A549 (cell line): ENCODE data around the gene NRXN3. TPM values are rescaled to one million over a fixed set of nuclear protein-coding genes. Genes with fewer than 3 reads are reported as not detected.

Source experiments
- ATAC-seq, 2 experiments: fragments of 200-7000 bp in 1 of 2; fragments of >200 bp in 1 of 2; cut with Nextera tagmentation in 1 of 2; cut with Tn5 transposase in 1 of 2; 3 replicates each; pipeline versions ENCODE4 v1.8.0 to v1.9.1; 2018 to 2020; ENCODE audit warnings: mild to moderate bottlenecking in 1 of 2, moderate library complexity in 1 of 2
- CTCF ChIA-PET: fragments of 300-600 bp; sonication (Branson Sonifier 250); formaldehyde crosslinking; extraction: SDS; loops from one replicate; lab custom pipeline; 2021; ENCODE audit warnings: antibody characterized with exemption, inconsistent platforms; lab: Yijun Ruan, JAX
- POLR2A ChIA-PET: fragments of 350-600 bp; formaldehyde crosslinking; extraction: SDS; loops from one replicate; lab custom pipeline; 2021; ENCODE audit warnings: antibody characterized with exemption, inconsistent platforms; lab: Yijun Ruan, JAX
- DNase-seq, 2 experiments: peaks; one replicate each; pipeline versions ENCODE4 v3.0.0 to v3.0.0-alpha.2; 2011 to 2016; ENCODE audit warnings: low read depth in 1 of 2, low spot score in 1 of 2
- FAIRE-seq: peaks from 2 replicates; lab custom pipeline; 2011; peaks lifted over from hg19 to GRCh38; lab: Jason Lieb, UNC
- H3K27ac ChIP-seq, 2 experiments: fragments of >200 bp; sonication (Bioruptor Twin); formaldehyde crosslinking; 3 replicates each; pipeline ENCODE4 v1.5.1; 2016 to 2017
- H3K4me1 ChIP-seq: fragments of >200 bp; sonication (Bioruptor Twin); formaldehyde crosslinking; 3 replicates; pipeline ENCODE4 v1.6.1; 2016
- H3K4me2 ChIP-seq: fragments of >200 bp; sonication (Bioruptor Twin); formaldehyde crosslinking; 3 replicates; pipeline ENCODE4 v1.6.1; 2016
- H3K4me3 ChIP-seq: fragments of >200 bp; sonication (Bioruptor Twin); formaldehyde crosslinking; 3 replicates; pipeline ENCODE4 v1.5.1; 2016
- H3K9me3 ChIP-seq: fragments of >200 bp; sonication (Bioruptor Twin); formaldehyde crosslinking; 3 replicates; pipeline ENCODE4 v1.6.1; 2016
- ATOH8 ChIP-seq: fragments of 250-450 bp; sonication (Bioruptor Pico); IDR thresholded peaks from 2 replicates; pipeline ENCODE4 v1.5.0; 2020; ENCODE audit warnings: low read depth, mild to moderate bottlenecking, moderate library complexity
- BHLHE40 ChIP-seq: IDR thresholded peaks from 2 replicates; pipeline ENCODE4 v1.6.1; 2012; ENCODE audit warnings: low read depth, low read length, inconsistent platforms
- CBX8 ChIP-seq: fragments of 200-600 bp; sonication (generic); IDR thresholded peaks from 2 replicates; pipeline ENCODE4 v1.6.1; 2016
- CHD2 ChIP-seq: fragments of 150-350 bp; IDR thresholded peaks from 2 replicates; pipeline ENCODE4 v1.6.1; 2014; ENCODE audit warnings: low read length; ENCODE audit not compliant: partially characterized antibody
- E2F6 ChIP-seq: IDR thresholded peaks from 2 replicates; pipeline ENCODE4 v1.6.1; 2012; ENCODE audit warnings: low read depth, borderline replicate concordance
- EHMT2 ChIP-seq: fragments of 200-600 bp; sonication (generic); IDR thresholded peaks from 2 replicates; pipeline ENCODE4 v1.6.1; 2016; ENCODE audit warnings: antibody characterized with exemption, low read depth, mild to moderate bottlenecking, moderate library complexity
- FOSB ChIP-seq: fragments of 250-450 bp; sonication (Bioruptor Pico); IDR thresholded peaks from 2 replicates; pipeline ENCODE4 v1.5.0; 2020; ENCODE audit warnings: mild to moderate bottlenecking, moderate library complexity
- FOSL2 ChIP-seq, 2 experiments: fragments of 450-650 bp in 1 of 2; fragments of >200 bp in 1 of 2; sonication (Bioruptor Twin) in 1 of 2; formaldehyde crosslinking; IDR thresholded peaks; 2 replicates each; pipeline versions ENCODE4 v1.5.0 to v1.6.1; 2016 to 2020; ENCODE audit warnings: mild to moderate bottlenecking in 1 of 2, moderate library complexity in 1 of 2
- FOXS1 ChIP-seq: fragments of 250-450 bp; sonication (Bioruptor Pico); IDR thresholded peaks from 2 replicates; pipeline ENCODE4 v1.5.0; 2020; ENCODE audit warnings: mild to moderate bottlenecking, moderate library complexity
- HOXB13 ChIP-seq: fragments of 250-450 bp; sonication (Bioruptor Pico); IDR thresholded peaks from 2 replicates; pipeline ENCODE4 v1.5.0; 2020; ENCODE audit warnings: low read depth, mild to moderate bottlenecking, moderate library complexity
- HOXB5 ChIP-seq: fragments of 250-450 bp; sonication (Bioruptor Pico); IDR thresholded peaks from 2 replicates; pipeline ENCODE4 v1.5.0; 2020; ENCODE audit warnings: mild to moderate bottlenecking, moderate library complexity
- JUNB ChIP-seq: fragments of >200 bp; sonication (Bioruptor Twin); formaldehyde crosslinking; IDR thresholded peaks from 2 replicates; pipeline ENCODE4 v1.6.1; 2016
- MAFK ChIP-seq: fragments of 450-650 bp; IDR thresholded peaks from 2 replicates; pipeline ENCODE4 v1.6.1; 2014; ENCODE audit not compliant: partially characterized antibody
- MAX ChIP-seq: IDR thresholded peaks from 2 replicates; pipeline ENCODE4 v1.6.1; 2012
- NFE2L2 ChIP-seq: fragments of 150-350 bp; conservative IDR thresholded peaks from 2 replicates; pipeline ENCODE4 v1.6.1; 2014; ENCODE audit warnings: low read length
- NPAS2 ChIP-seq: fragments of 250-450 bp; sonication (Bioruptor Pico); IDR thresholded peaks from 2 replicates; pipeline ENCODE4 v1.8.0; 2022; ENCODE audit warnings: mild to moderate bottlenecking, moderate library complexity, borderline replicate concordance
- NR3C1 ChIP-seq: fragments of >200 bp; sonication (Bioruptor Twin); formaldehyde crosslinking; IDR thresholded peaks from 3 replicates; pipeline ENCODE4 v1.6.1; 2017
- PBX3 ChIP-seq: IDR thresholded peaks from 2 replicates; pipeline ENCODE4 v1.6.1; 2012
- PHF8 ChIP-seq: fragments of 200-600 bp; sonication (generic); IDR thresholded peaks from 2 replicates; pipeline ENCODE4 v1.6.1; 2016; ENCODE audit warnings: low read depth, mild to moderate bottlenecking, antibody characterized with exemption, moderate library complexity, borderline replicate concordance
- RAD21 ChIP-seq, 2 experiments: fragments of >200 bp in 1 of 2; sonication (Bioruptor Twin) in 1 of 2; formaldehyde crosslinking in 1 of 2; IDR thresholded peaks in 1 of 2; conservative IDR thresholded peaks in 1 of 2; 2 replicates in 1 of 2; 3 replicates in 1 of 2; pipeline ENCODE4 v1.6.1; 2012 to 2018; ENCODE audit warnings: inconsistent platforms in 1 of 2
- RCOR1 ChIP-seq: fragments of 150-350 bp; IDR thresholded peaks from 2 replicates; pipeline ENCODE4 v1.6.1; 2014; ENCODE audit warnings: antibody characterized with exemption, low read length, low read depth
- RFX5 ChIP-seq: fragments of 450-650 bp; IDR thresholded peaks from 2 replicates; pipeline ENCODE4 v1.7.1; 2014; ENCODE audit warnings: antibody characterized with exemption, mild to moderate bottlenecking, moderate library complexity
- RNF2 ChIP-seq: fragments of 200-600 bp; sonication (generic); IDR thresholded peaks from 2 replicates; pipeline ENCODE4 v1.6.1; 2016; ENCODE audit warnings: low read depth, mild to moderate bottlenecking, antibody characterized with exemption, moderate library complexity, borderline replicate concordance
- SREBF2 ChIP-seq: fragments of 450-650 bp; IDR thresholded peaks from 2 replicates; pipeline ENCODE4 v1.6.1; 2014; ENCODE audit warnings: mild to moderate bottlenecking, moderate library complexity
- TFCP2L1 ChIP-seq: fragments of 250-450 bp; sonication (Bioruptor Pico); IDR thresholded peaks from 2 replicates; pipeline ENCODE4 v1.5.0; 2021; ENCODE audit warnings: mild to moderate bottlenecking
- TP53 ChIP-seq: fragments of 250-450 bp; sonication (Bioruptor Pico); IDR thresholded peaks from 2 replicates; pipeline ENCODE4 v1.5.0; 2021; ENCODE audit warnings: mild to moderate bottlenecking, moderate library complexity
- USF2 ChIP-seq: fragments of 450-650 bp; IDR thresholded peaks from 2 replicates; pipeline ENCODE4 v1.6.1; 2014; ENCODE audit warnings: antibody characterized with exemption
- ZFP36 ChIP-seq: fragments of 450-650 bp; IDR thresholded peaks from 2 replicates; pipeline ENCODE4 v1.6.1; 2014; ENCODE audit warnings: borderline replicate concordance; ENCODE audit not compliant: partially characterized antibody
- ZSCAN20 ChIP-seq: fragments of 250-450 bp; sonication (Bioruptor Pico); IDR thresholded peaks from 2 replicates; pipeline ENCODE4 v1.8.0; 2022; ENCODE audit warnings: mild to moderate bottlenecking, moderate library complexity
- WGBS: methylation state at CpG from one replicate; pipeline ENCODE4 v1.1.6; 2017; ENCODE audit errors: missing lambda C conversion rate; 5-methylcytosine and 5-hydroxymethylcytosine counted together
- polyA plus RNA-seq, 4 experiments: library from polyadenylated mRNA; depleted of rRNA in 3 of 4; stranded (reverse); fragments of >200 nt; fragmentation: RNase III in 1 of 4; extraction: RNeasy Plus Mini Kit Qiagen cat#74134 plus additional on column Dnase treatment in 1 of 4; gene quantifications; 2 replicates in 3 of 4; 3 replicates in 1 of 4; pipeline ENCODE4 v1.2.3, GENCODE V29; 2011 to 2017

The NRXN3 gene
- polyA plus RNA-seq, 2 of the 4 experiments (the other 2 are of a cell fraction), result 0.62 to 2.3 TPM

- Histone ChIP-seq H3K27ac (no peak overlapping the region), H3K4me3 (no peak overlapping the region), H3K9me3 (no peaks in the 10 kb centered on the region), H3K4me1 (no peaks in the 10 kb centered on the region), H3K4me2 (no peak overlapping the region)
- TF ChIP-seq PHF8 (no peak), ZSCAN20 (CRISPR knock-in tag) (no peak), TP53 (no peak), MAX (no peak), ZFP36 (no peak), EHMT2 (no peak), NFE2L2 (no peak), TFCP2L1 (no peak), FOSB (CRISPR knock-in tag) (no peak), E2F6 (no peak), HOXB13 (CRISPR knock-in tag) (no peak), BHLHE40 (no peak), RCOR1 (no peak), HOXB5 (no peak), CHD2 (no peak), PBX3 (no peak), USF2 (no peak), MAFK (no peak)
- ChIA-PET POLR2A (no interaction called here), CTCF (interaction anchor here (0.7 kb wide), 1 partner anchor 237 kb away, joined by 3 read pairs; no protein-coding TSS in a partner anchor)
- WGBS, result 8% methylated on average over 4 of the region's 4 CpGs
- DNase-seq, result no peak
- no peak for FAIRE-seq
- no peak for ATAC-seq
Observed at GRCh38 chr14:79091381-79091963, 921.3 kb downstream of the NRXN3 start.

- Histone ChIP-seq H3K4me3 (no peak overlapping the region), H3K9me3 (no peaks in the 10 kb centered on the region), H3K4me1 (no peaks in the 10 kb centered on the region), H3K4me2 (no peak overlapping the region), H3K27ac (no peak overlapping the region)
- FAIRE-seq, result no peak
- POLR2A ChIA-PET, result no interaction called here
- no peak for ATAC-seq
- 48% methylated on average over 5 of the region's 5 CpGs for WGBS
- CTCF ChIA-PET, result no interaction called here
- DNase-seq, result no peak
- TF ChIP-seq FOXS1 (CRISPR knock-in tag) (no peak), SREBF2 (no peak), FOSL2 (IDR thresholded peaks at IDR 0.05) (no peak), FOSL2 (CRISPR knock-in tag; IDR thresholded peaks at IDR 0.05) (no peak), FOSB (CRISPR knock-in tag) (no peak)
Observed at GRCh38 chr14:79093531-79093930, 923.4 kb downstream of the NRXN3 start.

GRCh38 chr14:79094951-79095350, 924.8 kb downstream of the NRXN3 start:
- no peak overlapping the region for H3K27ac ChIP-seq

More at GRCh38 chr14:79094951-79095350, 924.8 kb downstream of the NRXN3 start:
- CTCF ChIA-PET, result no interaction called here
- no peak for FAIRE-seq
- H3K9me3 ChIP-seq, result no peaks in the 10 kb centered on the region
- TF ChIP-seq RFX5 (no peak), E2F6 (no peak), TFCP2L1 (no peak), FOXS1 (CRISPR knock-in tag) (no peak), RAD21 (conservative IDR thresholded peaks at IDR 0.05 in 1 of 2, IDR thresholded peaks at IDR 0.05 in 1 of 2) (no peak), HOXB5 (no peak), JUNB (no peak), CBX8 (no peak), NPAS2 (CRISPR knock-in tag) (no peak), NR3C1 (no peak), ATOH8 (CRISPR knock-in tag) (no peak), NFE2L2 (no peak), EHMT2 (no peak), RNF2 (no peak), BHLHE40 (no peak)
- TF ChIP-seq, all 56 proteins: peak for 0
- no peak for DNase-seq
- H3K4me3 ChIP-seq, result no peak overlapping the region
- H3K4me1 ChIP-seq, result no peaks in the 10 kb centered on the region
- ATAC-seq, result no peak
- 55% methylated on average over 2 of the region's 2 CpGs for WGBS
- H3K4me2 ChIP-seq, result no peak overlapping the region
- POLR2A ChIA-PET, result no interaction called here
